Bone marrow (tissue), 2 donors: Measurements from ENCODE around the gene MGAT4C.

Source experiments
- DNase-seq, 2 donors: peaks; one replicate each; lab custom pipeline; 2025; lab: John Stamatoyannopoulos, UW

Gene MGAT4C

GRCh38 chr12:86228656-86229055, 27.5 kb downstream of the MGAT4C start:
- no peak for DNase-seq

- DNase-seq, result no peak
These were observed 29.7 kb downstream of the MGAT4C start for GRCh38 chr12:86226481-86226880.

GRCh38 chr12:86216591-86216990, 39.6 kb downstream of the MGAT4C start:
- no peak for DNase-seq

GRCh38 chr12:86213012-86213411, 43.2 kb downstream of the MGAT4C start:
- DNase-seq, result no peak

GRCh38 chr12:86198696-86199444, 57.3 kb downstream of the MGAT4C start:
- DNase-seq, result no peak

GRCh38 chr12:86196465-86196864, 59.7 kb downstream of the MGAT4C start:
- DNase-seq, result no peak

- DNase-seq, result no peak
These were observed 61.5 kb downstream of the MGAT4C start for GRCh38 chr12:86194721-86195120.

GRCh38 chr12:86193931-86194330, 62.3 kb downstream of the MGAT4C start:
- DNase-seq, result no peak

- DNase-seq, result no peak
These were observed 68.0 kb downstream of the MGAT4C start for GRCh38 chr12:86188226-86188625.

- no peak for DNase-seq
These were observed 69.7 kb downstream of the MGAT4C start for GRCh38 chr12:86186449-86186848.

- no peak for DNase-seq
These were observed 76.3 kb downstream of the MGAT4C start for GRCh38 chr12:86179855-86180254.

GRCh38 chr12:86174188-86174587, 82.0 kb downstream of the MGAT4C start:
- no peak for DNase-seq

GRCh38 chr12:86172913-86173443, 83.2 kb downstream of the MGAT4C start:
- DNase-seq, result no peak

GRCh38 chr12:86170051-86170450, 86.1 kb downstream of the MGAT4C start:
- DNase-seq, result no peak

GRCh38 chr12:86158956-86159355, 97.2 kb downstream of the MGAT4C start:
- DNase-seq, result no peak

- no peak for DNase-seq
These were observed 101.6 kb downstream of the MGAT4C start for GRCh38 chr12:86154620-86155019.

GRCh38 chr12:86148612-86149011, 107.6 kb downstream of the MGAT4C start:
- no peak for DNase-seq

GRCh38 chr12:86148071-86148470, 108.1 kb downstream of the MGAT4C start:
- no peak for DNase-seq

GRCh38 chr12:86145156-86145555, 111.0 kb downstream of the MGAT4C start:
- no peak for DNase-seq

GRCh38 chr12:86143162-86143561, 113.0 kb downstream of the MGAT4C start:
- DNase-seq, result no peak

- DNase-seq, result no peak
These were observed 116.5 kb downstream of the MGAT4C start for GRCh38 chr12:86139671-86140070.

- DNase-seq, result no peak
These were observed 117.4 kb downstream of the MGAT4C start for GRCh38 chr12:86138770-86139169.

GRCh38 chr12:86137936-86138335, 118.3 kb downstream of the MGAT4C start:
- DNase-seq, result no peak

GRCh38 chr12:86134561-86134960, 121.6 kb downstream of the MGAT4C start:
- no peak for DNase-seq
